ENCODE results near the gene PDK3. TPM values are rescaled to one million over a fixed set of nuclear protein-coding genes. Genes with fewer than 3 reads are reported as not detected.

Gene PDK3
- polyA plus RNA-seq, 1 donor (not counting 4 experiments of a cell fraction or from before 2014, with no cell fraction given): 8.0 TPM

GRCh38 chrX:24553011-24553410, 87.9 kb downstream of the PDK3 start:
- no peaks in the 10 kb centered on the region for H3K4me1 ChIP-seq (ENCODE audit: control insufficient read depth, extremely low read depth, insufficient read depth, low read length)
- no peak overlapping the region for H3K9ac ChIP-seq (ENCODE audit: control insufficient read depth, extremely low read depth, insufficient read depth, low read length)
- no peaks in the 10 kb centered on the region for H3K9me1 ChIP-seq (ENCODE audit: control insufficient read depth, extremely low read depth, insufficient read depth, low read length)
- H3K27ac ChIP-seq (ENCODE audit: control insufficient read depth, insufficient read depth, low read length): no peak overlapping the region
- H3K4me3 ChIP-seq (ENCODE audit: control insufficient read depth in 2 of 3, extremely low read depth in 1 of 3, insufficient read depth in 2 of 3, low read depth in 1 of 3, low read length in 3 of 3): no peak overlapping the region
- TF ChIP-seq EZH2 (IDR thresholded peaks at IDR 0.05; ENCODE audit: low read length) (no peak), CTCF (optimal IDR thresholded peaks at IDR 0.05 in 1 of 3, IDR thresholded peaks at IDR 0.05 in 1 of 3, conservative IDR thresholded peaks at IDR 0.05 in 1 of 3; ENCODE audit: extremely low read depth in 1 of 3, insufficient read depth in 2 of 3, low read length in 3 of 3) (no peak)
- no peaks in the 10 kb centered on the region for H4K20me1 ChIP-seq (ENCODE audit: control insufficient read depth, extremely low read depth, insufficient read depth, low read length)
- dilution Hi-C loops (cut with MboI; ENCODE audit: extremely low pct_ligation_motif_present, low sequenced_read_pairs): no loop called here
- no peak for FAIRE-seq
- no peaks in the 10 kb centered on the region for H3K27me3 ChIP-seq (ENCODE audit: control insufficient read depth, extremely low read depth, insufficient read depth, low read length)
- no peak for DNase-seq (ENCODE audit: low read depth, low spot score)
- no peaks in the 10 kb centered on the region for H3K9me3 ChIP-seq (ENCODE audit: control insufficient read depth, low read depth, low read length)
- no peaks in the 10 kb centered on the region for H3K36me3 ChIP-seq (ENCODE audit: control insufficient read depth in 2 of 2, extremely low read depth in 1 of 2, insufficient read depth in 2 of 2, low read length in 2 of 2)
- no peaks in the 10 kb centered on the region for H3K79me2 ChIP-seq (ENCODE audit: control insufficient read depth, insufficient read depth, low read length)
- no peak overlapping the region for H3K4me2 ChIP-seq (ENCODE audit: control insufficient read depth, extremely low read depth, insufficient read depth, low read depth, low read length)
- no peak overlapping the region for H2AFZ ChIP-seq (ENCODE audit: control insufficient read depth, low read length)

DNA sequence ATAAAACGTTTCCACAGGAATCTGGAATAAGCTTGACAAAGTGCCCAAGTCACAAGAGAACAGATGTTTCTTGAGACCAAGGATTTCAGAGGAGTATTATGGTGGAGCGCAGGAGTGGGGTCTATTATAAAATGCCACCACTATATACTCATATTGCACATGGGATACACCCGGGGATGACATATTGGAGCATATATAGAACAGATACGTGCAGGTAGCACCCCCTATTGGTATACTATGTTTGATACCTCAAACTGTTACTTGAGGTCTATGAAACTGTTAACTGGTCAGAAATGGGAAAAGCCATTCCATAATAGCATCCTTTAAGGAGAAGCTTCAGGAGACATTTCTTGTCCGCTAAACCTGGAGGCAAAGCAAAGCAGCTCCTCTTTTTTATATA, 96.0 kb downstream of the PDK3 start:
- H4K20me1 ChIP-seq (ENCODE audit: control insufficient read depth, extremely low read depth, insufficient read depth, low read length): no peaks in the 10 kb centered on the region
- H3K4me1 ChIP-seq (ENCODE audit: control insufficient read depth, extremely low read depth, insufficient read depth, low read length): no peaks in the 10 kb centered on the region
- H3K79me2 ChIP-seq (ENCODE audit: control insufficient read depth, insufficient read depth, low read length): no peaks in the 10 kb centered on the region
- dilution Hi-C loops (cut with MboI; ENCODE audit: extremely low pct_ligation_motif_present, low sequenced_read_pairs): no loop called here
- no peak overlapping the region for H3K27ac ChIP-seq (ENCODE audit: control insufficient read depth, insufficient read depth, low read length)
- no peak for DNase-seq (ENCODE audit: low read depth, low spot score)
- H3K4me2 ChIP-seq (ENCODE audit: control insufficient read depth, extremely low read depth, insufficient read depth, low read depth, low read length): no peak overlapping the region
- H3K9me3 ChIP-seq (ENCODE audit: control insufficient read depth, low read depth, low read length): no peaks in the 10 kb centered on the region
- H3K9me1 ChIP-seq (ENCODE audit: control insufficient read depth, extremely low read depth, insufficient read depth, low read length): no peaks in the 10 kb centered on the region
- no peak overlapping the region for H3K4me3 ChIP-seq (ENCODE audit: control insufficient read depth in 2 of 3, extremely low read depth in 1 of 3, insufficient read depth in 2 of 3, low read depth in 1 of 3, low read length in 3 of 3)
- TF ChIP-seq EZH2 (IDR thresholded peaks at IDR 0.05; ENCODE audit: low read length) (no peak), CTCF (optimal IDR thresholded peaks at IDR 0.05 in 1 of 3, IDR thresholded peaks at IDR 0.05 in 1 of 3, conservative IDR thresholded peaks at IDR 0.05 in 1 of 3; ENCODE audit: extremely low read depth in 1 of 3, insufficient read depth in 2 of 3, low read length in 3 of 3) (no peak)
- FAIRE-seq: no peak
- no peak overlapping the region for H2AFZ ChIP-seq (ENCODE audit: control insufficient read depth, low read length)
- no peaks in the 10 kb centered on the region for H3K36me3 ChIP-seq (ENCODE audit: control insufficient read depth in 2 of 2, extremely low read depth in 1 of 2, insufficient read depth in 2 of 2, low read length in 2 of 2)
- no peaks in the 10 kb centered on the region for H3K27me3 ChIP-seq (ENCODE audit: control insufficient read depth, extremely low read depth, insufficient read depth, low read length)
- no peak overlapping the region for H3K9ac ChIP-seq (ENCODE audit: control insufficient read depth, extremely low read depth, insufficient read depth, low read length)
